SK-N-SH (cell line): ENCODE data around the gene TFAP2D.

Experiments
- EP300 ChIP-seq, 2 experiments: IDR thresholded peaks; 2 replicates each; pipeline versions ENCODE4 v1.4.0 to v1.6.1; 2012; ENCODE audit warnings: borderline replicate concordance in 1 of 2, low read depth in 1 of 2, low read length in 1 of 2
- JUND ChIP-seq: IDR thresholded peaks from 2 replicates; pipeline ENCODE4 v1.4.0; 2012
- POLR2AphosphoS5 ChIP-seq: IDR thresholded peaks from 2 replicates; pipeline ENCODE4 v1.6.1; 2012; ENCODE audit warnings: low read depth, low read length
- RFX5 ChIP-seq: IDR thresholded peaks from 2 replicates; pipeline ENCODE4 v1.6.1; 2012; ENCODE audit warnings: mild to moderate bottlenecking, improper control_type of control experiment, low read length
- SMC3 ChIP-seq: IDR thresholded peaks from 2 replicates; pipeline ENCODE4 v1.6.1; 2012; ENCODE audit warnings: low read depth, low read length, improper control_type of control experiment
- TF ChIP-seq, protein P1 (sequence below): fragments of 150-350 bp; IDR thresholded peaks from 2 replicates; pipeline ENCODE4 v1.6.1; 2017; ENCODE audit warnings: antibody characterized with exemption, low read length, low read depth, borderline replicate concordance
- TF ChIP-seq, protein P2 (sequence below): fragments of 200-600 bp; sonication (generic); IDR thresholded peaks from 2 replicates; pipeline ENCODE4 v1.6.1; 2017; ENCODE audit warnings: antibody characterized with exemption, mild to moderate bottlenecking, moderate library complexity
- TF ChIP-seq, protein P3 (sequence below): IDR thresholded peaks from 2 replicates; pipeline ENCODE4 v1.6.1; 2012; ENCODE audit warnings: mild to moderate bottlenecking, low read depth, low read length, moderate library complexity

DNA sequence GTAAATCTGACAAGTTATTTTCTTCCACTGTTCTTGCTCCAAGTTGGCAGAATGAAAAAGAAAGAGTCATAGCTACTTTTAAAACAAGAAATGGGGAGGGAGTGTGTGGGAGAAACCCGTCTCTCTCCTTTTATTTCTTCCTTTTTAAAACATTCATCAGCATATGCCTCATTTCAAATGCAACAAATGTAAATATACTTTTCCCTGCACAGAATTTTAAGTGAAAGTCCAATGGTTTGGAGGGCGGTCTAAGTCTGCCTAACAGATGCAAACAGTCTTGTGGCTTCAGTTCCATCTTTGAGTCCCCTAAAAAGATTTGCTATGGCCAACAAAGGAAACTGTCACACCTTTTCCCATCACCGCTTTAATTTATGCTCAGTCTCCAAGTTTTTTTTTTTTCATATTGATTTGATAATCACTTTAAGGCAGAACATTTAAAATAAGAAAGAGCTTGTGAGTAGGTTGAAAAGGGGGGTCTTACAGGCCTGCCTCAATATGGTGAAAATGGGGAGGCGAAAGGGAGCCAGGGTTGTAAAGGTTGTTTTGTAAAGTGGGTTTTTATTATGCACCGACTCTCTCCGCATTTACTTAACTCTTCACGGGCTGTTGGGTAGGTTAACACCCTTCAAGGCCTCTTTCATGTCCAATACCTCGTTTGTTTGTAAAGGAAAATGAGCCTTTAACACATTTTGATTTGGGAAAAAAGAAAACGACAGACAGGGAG is 4.6 kb downstream of the TFAP2D start:
- TF ChIP-seq RFX5 (no peak), SMC3 (no peak), POLR2AphosphoS5 (no peak), EP300 (IDR thresholded peaks at IDR 0.05; ENCODE audit: borderline replicate concordance in 1 of 2, low read depth in 1 of 2, low read length in 1 of 2) (no peak), JUND (no peak)
- TF ChIP-seq, protein P1, sequence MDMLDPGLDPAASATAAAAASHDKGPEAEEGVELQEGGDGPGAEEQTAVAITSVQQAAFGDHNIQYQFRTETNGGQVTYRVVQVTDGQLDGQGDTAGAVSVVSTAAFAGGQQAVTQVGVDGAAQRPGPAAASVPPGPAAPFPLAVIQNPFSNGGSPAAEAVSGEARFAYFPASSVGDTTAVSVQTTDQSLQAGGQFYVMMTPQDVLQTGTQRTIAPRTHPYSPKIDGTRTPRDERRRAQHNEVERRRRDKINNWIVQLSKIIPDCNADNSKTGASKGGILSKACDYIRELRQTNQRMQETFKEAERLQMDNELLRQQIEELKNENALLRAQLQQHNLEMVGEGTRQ: no peak
- TF ChIP-seq, protein P2, sequence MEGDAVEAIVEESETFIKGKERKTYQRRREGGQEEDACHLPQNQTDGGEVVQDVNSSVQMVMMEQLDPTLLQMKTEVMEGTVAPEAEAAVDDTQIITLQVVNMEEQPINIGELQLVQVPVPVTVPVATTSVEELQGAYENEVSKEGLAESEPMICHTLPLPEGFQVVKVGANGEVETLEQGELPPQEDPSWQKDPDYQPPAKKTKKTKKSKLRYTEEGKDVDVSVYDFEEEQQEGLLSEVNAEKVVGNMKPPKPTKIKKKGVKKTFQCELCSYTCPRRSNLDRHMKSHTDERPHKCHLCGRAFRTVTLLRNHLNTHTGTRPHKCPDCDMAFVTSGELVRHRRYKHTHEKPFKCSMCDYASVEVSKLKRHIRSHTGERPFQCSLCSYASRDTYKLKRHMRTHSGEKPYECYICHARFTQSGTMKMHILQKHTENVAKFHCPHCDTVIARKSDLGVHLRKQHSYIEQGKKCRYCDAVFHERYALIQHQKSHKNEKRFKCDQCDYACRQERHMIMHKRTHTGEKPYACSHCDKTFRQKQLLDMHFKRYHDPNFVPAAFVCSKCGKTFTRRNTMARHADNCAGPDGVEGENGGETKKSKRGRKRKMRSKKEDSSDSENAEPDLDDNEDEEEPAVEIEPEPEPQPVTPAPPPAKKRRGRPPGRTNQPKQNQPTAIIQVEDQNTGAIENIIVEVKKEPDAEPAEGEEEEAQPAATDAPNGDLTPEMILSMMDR: no peak
- TF ChIP-seq, protein P3, sequence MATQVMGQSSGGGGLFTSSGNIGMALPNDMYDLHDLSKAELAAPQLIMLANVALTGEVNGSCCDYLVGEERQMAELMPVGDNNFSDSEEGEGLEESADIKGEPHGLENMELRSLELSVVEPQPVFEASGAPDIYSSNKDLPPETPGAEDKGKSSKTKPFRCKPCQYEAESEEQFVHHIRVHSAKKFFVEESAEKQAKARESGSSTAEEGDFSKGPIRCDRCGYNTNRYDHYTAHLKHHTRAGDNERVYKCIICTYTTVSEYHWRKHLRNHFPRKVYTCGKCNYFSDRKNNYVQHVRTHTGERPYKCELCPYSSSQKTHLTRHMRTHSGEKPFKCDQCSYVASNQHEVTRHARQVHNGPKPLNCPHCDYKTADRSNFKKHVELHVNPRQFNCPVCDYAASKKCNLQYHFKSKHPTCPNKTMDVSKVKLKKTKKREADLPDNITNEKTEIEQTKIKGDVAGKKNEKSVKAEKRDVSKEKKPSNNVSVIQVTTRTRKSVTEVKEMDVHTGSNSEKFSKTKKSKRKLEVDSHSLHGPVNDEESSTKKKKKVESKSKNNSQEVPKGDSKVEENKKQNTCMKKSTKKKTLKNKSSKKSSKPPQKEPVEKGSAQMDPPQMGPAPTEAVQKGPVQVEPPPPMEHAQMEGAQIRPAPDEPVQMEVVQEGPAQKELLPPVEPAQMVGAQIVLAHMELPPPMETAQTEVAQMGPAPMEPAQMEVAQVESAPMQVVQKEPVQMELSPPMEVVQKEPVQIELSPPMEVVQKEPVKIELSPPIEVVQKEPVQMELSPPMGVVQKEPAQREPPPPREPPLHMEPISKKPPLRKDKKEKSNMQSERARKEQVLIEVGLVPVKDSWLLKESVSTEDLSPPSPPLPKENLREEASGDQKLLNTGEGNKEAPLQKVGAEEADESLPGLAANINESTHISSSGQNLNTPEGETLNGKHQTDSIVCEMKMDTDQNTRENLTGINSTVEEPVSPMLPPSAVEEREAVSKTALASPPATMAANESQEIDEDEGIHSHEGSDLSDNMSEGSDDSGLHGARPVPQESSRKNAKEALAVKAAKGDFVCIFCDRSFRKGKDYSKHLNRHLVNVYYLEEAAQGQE: no peak
